HG03378 (cell line): Measurements from ENCODE around the gene ARHGEF25.

Experiments used
- ATAC-seq: cut with Tn5 transposase; IDR thresholded peaks from one replicate; pipeline ENCODE4 v1.9.1; 2021; ENCODE audit warnings: mild to moderate bottlenecking, moderate library complexity; ENCODE audit not compliant: unreplicated experiment

Gene ARHGEF25

DNA sequence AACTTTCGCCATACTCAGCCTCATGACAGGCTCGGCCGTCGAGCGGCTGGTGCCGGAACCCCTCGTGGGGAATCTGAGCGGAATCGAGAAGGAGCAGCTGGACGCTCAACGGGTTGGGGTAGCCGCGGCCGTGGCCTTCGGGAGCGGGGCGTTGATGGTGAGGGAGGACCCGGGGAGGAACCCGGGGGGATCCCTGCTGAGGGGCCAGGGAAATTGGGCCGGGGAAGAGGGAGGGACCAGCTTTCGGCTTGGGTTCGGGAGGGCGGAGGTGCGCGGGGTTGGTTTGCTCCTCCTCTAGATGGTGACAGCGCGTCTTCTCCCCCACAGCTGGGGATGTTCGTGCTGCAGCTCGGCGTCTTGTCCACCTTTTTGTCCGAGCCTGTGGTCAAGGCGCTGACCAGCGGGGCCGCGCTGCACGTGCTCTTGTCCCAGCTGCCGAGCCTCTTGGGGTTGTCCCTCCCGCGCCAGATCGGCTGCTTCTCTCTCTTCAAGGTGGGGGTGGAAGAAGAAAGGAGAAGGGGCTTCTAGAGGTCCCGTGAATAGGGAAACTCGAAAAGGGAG, 9.8 kb downstream of the ARHGEF25 start:
- ATAC-seq = no peak

DNA sequence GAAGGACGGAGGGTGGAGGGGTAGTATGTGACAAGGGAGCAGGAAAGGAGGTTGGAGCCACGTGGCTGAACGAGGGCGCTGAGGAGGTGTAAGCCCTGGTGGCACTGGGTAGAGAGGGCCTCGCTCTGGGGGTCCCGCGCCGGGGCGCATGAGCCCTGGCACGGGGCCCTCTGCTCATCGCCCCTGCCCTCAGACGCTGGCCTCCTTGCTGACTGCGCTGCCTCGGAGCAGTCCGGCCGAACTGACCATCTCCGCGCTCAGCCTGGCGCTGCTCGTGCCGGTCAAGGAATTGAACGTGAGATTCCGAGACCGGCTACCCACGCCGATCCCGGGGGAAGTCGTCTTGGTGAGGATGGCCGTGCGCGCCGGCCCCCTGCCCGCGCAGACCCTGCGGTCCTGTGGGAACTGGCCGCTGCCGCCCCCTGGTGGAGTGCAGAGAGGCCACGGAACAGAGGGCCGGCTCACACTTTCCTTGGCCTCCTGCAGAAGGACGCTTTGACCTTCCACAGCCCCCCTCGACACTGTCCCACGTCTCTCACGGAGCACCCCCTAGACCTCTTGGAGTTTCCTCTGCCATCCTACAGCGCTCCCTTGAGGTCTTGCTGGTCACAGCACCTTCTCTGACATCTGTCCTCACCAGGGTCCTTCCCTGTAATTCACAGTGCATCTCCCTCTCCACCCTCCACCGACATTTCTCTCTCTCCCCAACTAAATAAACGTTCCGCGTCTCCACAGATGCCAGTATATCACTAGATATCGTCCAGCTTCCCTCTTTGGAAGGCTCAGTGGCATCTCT, 10.5 kb downstream of the ARHGEF25 start:
- no peak for ATAC-seq

DNA sequence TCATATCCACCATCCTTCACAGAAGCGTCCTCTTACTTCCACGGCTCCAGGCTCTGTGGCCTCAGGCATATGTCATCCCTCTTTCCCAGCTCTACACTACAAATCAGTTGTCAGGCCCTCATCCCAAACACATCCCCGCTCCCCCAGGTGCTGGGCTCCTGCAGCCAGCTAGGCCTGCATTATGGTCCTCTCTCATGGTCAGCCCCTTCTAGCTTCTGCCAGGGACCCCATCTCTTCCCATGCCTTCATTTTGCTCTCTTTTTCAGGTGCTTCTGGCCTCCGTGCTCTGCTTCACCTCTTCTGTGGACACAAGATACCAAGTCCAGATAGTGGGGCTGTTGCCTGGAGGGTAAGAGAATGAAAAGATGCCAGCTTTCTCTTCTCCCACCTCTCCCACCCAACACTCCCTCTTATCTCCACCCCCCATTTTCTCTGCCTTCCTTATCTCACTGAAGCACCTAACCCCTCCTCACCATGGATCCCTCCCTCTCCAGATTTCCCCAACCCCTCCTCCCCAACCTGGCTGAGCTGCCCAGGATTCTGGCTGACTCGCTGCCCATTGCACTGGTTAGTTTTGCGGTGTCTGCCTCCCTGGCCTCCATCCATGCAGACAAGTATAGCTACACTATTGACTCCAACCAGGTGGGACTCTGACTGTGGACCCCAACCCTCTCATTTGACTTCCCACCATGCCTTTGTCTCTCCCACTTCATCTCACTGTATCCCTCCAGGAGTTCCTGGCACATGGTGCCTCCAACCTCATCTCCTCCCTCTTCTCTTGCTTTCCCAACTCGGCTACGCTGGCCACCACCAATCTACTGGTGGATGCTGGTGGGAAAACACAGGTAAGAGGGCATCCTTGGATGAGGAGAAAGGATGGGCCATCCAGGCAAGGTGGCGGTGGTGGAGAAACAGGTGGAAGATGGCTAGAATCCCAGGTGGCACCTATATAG, 11.3 kb downstream of the ARHGEF25 start:
- no peak for ATAC-seq

DNA sequence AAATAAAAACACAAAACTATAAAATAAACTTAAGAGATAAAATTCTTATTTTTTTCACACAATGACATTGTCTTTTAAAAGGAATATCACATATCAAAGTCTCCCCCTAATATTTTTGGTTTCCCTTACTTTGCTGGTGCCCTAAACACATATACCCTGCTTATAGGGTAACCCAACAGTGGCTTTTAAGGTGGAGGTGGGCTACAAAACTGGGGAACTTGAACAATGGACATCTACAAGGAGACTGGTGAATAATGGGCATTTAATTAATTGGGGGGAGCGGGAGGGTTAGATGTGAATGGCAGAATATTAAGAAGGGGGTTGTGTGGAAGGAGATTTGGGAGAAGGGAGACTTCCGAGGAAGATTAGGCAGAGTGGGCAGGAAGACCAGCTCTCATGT, 12.2 kb downstream of the ARHGEF25 start:
- ATAC-seq = no peak

DNA sequence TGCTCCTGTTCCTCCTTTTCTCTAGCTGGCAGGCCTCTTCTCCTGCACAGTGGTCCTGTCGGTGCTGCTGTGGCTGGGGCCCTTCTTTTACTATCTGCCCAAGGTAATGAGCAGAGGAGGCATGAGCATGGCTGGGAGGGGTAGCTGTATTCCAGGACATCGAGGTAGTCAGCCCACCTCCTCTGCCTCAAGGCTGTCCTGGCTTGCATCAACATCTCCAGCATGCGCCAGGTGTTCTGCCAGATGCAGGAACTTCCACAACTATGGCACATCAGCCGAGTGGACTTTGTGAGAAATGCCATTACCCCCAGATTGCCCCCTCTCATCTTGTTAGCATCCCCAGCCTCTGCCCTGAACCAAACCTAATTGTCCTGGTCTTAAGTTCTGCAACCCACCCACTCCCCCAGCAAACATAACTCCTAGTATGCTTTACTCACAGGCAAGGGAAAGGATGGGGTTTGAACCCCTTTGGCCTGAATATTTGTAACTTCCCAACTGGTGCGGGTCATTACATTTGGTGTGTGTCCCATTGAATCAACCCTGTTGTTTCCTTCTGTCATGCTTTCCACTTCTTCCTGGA, 12.7 kb downstream of the ARHGEF25 start:
- ATAC-seq = no peak

DNA sequence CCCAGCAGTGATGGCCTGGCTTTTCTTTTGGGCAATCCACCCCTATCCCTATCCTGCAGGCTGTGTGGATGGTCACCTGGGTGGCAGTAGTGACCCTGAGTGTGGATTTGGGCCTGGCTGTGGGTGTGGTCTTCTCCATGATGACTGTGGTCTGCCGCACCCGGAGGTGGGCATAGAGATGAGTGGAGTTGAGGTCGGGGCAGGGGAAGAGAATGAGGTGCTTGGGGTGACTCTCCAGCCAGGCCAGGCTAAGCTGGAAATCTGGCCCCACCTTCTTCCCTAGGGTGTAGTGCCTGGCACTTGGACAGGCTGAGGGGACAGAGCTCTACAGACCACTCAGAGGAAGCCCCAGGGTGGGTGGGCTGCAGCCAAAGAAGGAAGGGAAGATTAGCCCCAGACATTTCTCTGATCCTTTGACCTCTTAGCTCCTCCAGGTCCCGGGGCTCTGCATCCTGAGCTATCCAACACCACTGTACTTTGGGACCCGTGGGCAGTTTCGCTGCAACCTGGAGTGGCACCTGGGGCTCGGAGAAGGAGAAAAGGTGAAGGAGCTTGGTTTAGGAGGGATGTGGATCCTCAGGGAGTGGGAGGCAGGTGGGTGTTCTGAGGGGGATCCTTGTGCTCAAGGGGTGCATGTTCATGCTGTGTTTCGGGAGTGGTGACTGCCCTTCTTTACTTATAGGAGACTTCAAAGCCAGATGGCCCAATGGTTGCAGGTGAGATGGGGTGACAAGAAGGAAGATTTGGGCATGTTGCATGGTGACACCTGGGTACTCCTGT, 13.4 kb downstream of the ARHGEF25 start:
- no peak for ATAC-seq

DNA sequence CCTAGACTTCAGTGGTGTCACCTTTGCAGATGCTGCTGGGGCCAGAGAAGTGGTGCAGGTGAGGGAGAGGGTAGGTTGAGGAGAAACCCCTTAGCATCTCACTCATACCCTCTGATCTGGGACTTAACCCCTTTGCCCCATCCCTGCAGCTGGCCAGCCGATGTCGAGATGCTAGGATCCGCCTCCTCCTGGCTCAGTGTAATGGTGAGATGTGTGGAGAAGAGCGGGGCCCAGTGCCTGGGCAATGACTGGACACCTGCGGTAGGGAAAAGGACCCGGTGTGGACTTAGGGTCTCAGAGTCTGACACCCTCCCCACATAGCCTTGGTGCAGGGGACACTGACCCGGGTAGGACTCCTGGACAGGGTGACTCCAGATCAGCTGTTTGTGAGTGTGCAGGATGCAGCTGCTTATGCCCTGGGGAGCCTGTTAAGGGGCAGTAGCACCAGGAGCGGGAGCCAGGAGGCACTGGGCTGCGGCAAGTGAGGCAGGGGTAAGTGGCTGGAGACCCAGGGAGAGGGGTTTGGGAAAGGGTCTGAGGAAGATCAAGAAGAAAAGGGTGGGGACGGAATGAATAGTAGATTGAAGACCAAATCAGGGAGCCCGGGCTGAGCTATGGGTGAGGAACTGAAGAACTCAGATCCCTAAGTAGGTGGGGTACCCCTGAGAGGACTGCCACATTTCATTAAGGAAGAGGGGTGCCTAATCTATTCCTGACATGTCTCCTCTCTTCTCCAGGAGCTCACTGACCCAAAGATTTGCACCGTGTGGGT, 14.2 kb downstream of the ARHGEF25 start:
- ATAC-seq = no peak

DNA sequence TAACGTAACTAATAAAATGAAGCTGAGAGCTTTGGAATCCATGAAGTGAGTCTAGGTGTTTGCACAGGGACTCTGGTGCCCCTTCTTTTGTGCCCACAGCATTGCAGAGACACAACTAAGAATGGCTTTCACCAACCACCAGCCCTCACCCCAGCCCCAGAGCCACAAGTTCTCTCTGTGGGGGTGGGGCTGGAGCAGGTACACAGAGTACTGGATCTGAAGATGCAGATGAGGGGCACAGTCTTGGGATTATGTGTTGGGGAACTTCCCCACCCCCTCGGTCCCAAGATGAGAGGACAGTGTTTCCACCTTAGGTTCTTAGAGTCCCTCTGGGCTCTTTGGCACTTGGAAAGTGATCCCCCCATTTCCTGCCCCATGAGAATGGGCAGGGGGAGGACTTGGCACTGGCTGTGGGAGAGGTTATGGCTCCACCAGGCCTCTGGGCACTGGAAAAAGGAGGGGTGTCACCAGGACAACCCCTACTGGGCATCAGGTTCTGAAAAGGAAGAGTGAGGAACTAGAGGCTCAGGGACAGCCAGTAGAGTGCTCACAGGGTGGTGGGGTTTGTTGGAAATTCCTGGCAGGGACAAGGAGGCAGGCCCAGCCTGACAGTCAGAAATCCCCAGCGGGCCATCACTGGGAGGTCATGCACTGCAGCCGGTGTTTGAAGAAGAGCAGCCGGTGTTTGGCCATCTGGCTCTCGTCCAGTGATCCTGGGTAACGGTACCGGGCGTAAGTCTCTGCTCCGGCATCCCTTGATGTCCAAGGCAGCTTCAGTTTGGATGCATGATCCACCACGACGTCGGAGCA, 15.1 kb downstream of the ARHGEF25 start:
- no peak for ATAC-seq

DNA sequence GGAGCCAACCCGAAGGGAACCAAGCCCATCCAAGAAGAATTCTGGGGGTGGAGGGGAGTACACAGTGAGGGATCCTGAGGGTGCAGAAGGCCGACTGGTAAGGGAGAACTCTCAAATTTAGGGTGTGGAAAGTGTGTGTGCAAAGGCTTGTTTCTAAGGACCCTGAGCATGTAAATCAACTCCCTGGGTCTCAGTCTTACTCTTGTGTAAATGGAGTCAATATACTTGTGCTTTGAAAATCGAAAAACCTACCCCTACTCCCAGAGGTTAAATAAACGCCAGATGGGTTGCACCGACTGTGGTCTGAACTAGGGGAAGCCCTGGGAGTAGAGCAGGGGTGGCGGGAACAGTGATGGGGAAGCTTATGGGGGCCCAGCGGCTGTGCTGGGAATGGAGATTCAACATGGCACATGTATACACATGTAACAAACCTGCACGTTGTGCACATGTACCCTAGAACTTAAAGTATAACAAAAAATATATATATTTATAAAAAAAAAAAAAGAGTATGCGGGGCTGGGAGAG, 15.7 kb downstream of the ARHGEF25 start:
- no peak for ATAC-seq

DNA sequence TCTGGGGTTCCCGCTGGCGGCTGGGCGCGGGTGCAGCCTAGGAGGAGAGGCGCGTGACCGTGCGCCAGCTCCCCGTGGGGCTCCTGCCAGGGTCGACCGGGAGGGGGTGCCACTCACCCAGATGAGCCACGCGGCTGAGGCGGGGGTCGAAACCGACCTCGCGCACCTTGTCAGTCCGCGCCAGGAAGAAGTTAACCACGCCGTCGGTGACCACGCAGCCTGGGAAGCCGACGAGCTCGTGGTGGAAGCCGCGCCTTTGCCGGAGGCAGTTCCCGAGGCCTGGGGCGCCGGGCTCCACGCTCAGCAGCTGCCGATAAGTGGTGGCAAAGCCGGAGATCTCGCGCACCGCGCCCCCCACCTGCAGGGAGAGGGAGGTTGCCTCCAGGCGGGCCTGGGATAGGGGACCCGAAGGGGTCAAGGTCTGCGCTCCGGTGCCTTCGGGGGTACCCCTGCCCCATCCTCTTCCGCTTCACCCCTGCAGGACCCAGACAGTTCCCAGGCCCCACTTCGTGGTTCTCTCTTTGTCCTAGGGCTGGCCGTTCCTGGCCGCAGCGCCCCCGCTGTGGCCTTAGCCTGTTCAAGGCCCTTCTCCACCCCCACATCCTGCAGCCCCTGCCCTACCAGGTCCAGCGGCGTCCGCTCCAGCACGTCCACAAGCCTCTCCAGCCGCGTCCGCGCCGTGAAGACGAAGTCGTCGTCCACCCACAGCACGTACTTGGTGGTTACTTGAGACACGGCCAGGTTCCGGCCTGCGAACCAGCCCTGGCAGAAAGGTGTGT, 16.5 kb downstream of the ARHGEF25 start:
- ATAC-seq = no peak

DNA sequence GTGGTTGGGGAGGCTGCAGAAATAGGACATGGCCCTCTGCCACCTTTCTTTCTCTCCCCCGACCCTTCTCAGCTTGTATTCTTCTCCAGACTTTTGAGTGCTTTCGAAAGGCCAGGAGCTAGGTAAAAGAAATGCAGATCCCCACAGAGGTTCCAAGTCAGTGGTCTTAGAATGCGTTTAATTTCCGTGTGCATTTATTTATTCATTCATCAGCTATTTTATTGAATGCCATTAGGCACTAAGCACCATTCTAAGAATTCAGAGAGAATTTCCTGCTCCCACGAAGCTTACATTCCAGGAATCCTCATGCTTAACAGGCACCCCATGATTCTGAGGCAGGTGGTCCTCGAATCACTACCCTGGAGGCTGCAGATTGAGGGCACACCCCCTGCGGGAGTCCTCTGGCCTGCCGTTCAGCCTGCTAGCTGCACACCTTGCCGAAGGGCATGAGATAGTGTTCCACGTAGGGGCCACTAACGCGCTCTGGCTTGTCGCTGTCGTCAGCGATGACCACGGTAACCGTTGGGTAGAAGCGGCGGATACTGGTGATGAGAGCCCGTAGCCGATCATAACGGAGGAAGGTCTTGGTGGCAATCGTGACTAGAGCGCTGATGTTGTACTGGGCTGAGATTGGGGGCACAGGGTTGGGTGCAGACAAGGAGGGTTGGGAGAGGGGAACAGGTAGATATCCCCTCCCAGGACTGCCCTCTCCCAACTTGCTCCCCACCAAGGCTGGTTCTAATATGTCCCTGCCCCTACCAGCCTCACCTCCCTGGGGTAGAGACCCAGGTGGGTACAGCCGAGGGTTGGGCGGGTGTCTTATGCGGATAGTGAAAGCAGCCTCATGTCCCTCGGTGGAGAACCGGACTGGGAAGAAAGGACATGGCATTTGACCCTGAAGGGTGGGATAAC, 17.3 kb downstream of the ARHGEF25 start:
- no peak for ATAC-seq

DNA sequence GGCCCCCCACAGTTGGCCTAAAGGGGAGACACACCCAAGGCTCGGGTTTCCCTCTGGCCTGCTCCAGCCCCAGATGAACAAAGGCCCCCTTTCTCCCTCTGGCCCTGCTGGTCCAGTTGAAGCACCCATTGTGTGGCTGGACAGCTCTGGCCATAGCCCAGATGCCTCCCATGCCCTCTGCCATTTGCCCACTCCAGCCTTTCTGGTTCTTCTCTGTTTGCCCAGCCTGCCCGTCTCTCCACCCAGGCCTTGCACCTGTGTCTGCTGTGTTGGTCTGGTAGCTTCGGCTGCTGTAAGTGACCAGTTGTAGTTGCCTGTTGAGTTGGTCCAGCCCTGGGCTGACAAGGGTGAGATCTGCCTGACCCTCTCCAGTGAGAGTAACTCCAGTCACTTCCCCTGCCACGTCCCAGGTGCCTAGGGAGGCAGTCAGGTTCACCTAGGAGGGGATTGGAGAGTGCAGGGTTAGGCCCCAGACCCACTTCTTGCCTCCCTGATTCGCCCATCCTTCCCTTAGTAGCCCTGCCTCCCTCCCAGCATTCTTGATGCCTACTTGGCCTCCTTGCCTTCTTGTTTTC, 18.7 kb downstream of the ARHGEF25 start:
- no peak for ATAC-seq

DNA sequence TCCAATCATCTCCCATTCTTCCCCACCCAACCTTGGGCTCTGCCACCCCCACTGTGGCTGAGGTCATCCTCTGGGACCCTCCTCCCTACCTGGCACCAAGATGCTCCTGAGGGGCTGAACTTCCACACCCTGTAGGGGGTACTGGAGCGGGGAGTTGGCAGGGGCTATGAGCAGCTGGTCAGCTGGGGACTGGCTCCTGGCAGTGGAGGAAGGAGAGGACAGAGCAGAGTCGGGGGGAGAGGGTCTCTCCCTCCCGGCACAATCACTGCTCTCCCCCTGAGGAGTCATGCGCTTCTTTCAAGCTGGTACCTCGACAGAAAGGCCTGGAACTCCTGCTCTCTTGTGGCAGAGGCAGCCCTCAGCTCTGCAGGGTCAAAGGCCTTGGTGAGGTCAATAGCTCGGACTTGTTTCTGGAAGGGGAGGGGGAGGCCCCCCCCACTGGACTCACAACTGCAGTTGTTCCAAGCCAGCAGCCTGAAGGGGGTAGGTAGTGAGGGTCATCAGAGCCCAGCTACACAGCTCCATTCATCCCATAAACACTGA, 19.7 kb downstream of the ARHGEF25 start:
- ATAC-seq = no peak

DNA sequence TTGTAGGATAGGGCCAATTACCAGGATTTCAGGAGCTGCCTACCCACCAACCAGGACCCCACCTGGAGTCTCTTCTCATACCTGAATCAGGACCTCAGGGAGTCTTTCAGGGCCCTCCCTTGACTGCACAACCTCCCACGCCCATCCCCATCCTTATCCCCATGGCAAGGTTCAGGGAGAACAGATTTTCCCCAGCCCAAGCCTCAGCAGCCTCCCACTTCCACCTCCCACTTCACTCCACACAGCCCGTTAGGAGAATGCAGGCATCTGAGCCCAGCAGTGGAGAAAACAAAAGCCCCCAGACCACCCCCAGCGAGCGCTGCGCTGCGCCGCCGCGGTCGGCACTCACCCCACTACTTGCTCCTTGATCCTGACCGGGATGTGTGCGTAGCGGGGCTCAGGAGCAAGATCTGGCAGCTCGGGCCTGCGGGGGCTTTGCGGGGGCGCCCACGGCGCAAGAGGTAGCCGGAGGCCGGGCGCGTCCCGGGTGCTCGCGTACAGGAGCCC, 20.4 kb downstream of the ARHGEF25 start:
- ATAC-seq = no peak

DNA sequence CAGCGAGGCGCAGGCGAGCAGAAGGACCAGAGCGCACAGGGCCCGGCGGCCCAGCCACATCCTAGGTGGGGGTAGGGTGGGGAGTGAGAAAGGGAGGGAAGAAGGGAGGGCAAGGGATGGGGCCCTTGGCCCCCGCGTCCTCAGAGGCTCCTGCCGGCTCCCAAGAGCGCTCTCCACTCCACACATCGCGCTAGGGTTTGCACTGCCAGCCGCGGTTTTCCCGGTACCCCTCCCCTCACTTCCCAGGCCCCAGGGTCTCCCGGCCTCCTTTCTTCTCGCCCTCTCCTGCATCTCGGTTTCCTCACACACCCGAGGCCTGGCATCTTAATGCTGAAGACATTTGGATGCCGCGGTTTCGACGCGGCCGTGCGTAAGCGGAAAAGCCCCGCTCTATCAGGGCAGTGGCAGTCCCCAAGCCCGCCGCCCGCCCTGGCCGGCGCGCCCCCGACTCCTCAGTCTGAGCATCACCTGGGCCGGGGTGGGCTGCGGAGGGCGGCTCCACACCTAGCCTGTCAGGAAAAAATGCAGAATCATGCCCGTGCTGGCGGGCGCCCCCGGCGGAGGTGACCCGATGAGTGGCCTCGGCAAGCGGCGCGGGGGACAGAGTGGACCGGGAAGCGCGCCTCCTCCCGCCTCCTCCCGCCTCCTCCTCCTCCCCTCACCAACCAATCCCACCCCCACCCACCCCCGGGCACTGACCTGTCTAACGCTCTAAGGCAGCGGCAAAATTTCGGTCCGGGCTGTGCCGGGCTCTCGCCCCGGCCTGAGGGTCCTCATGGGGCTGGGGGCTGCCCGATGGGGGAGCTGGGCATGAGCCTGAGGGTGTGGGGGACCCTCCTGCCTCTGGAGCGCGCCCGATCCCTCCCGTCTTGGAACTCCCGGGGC, 21.1 kb downstream of the ARHGEF25 start:
- ATAC-seq = no peak
